Neural progenitor cell (in vitro differentiated cells): ENCODE results near the gene PDE3B.

Source experiments
- CTCF ChIP-seq: fragments of 200-600 bp; sonication (generic); IDR thresholded peaks from 2 replicates; pipeline ENCODE4 v1.5.1; 2017; ENCODE audit warnings: antibody characterized with exemption, mild to moderate bottlenecking
- EZH2 ChIP-seq: fragments of 200-600 bp; sonication (generic); IDR thresholded peaks from 2 replicates; pipeline ENCODE4 v1.6.1; 2017; ENCODE audit warnings: antibody characterized with exemption, mild to moderate bottlenecking, moderate library complexity

GRCh38 chr11:14914536-14914935 lies 270.9 kb downstream of the PDE3B start:
- TF ChIP-seq CTCF (no peak), EZH2 (no peak)
